CD14-positive monocyte (primary cell): Measurements from ENCODE around the gene DAB2IP. TPM values are rescaled to one million over a fixed set of nuclear protein-coding genes. Genes with fewer than 3 reads are reported as not detected.

ENCODE experiments used
- DNase-seq, 3 donors: peaks; one replicate each; pipeline ENCODE4 v3.0.0-alpha.2; 2011 to 2022
- H2AFZ ChIP-seq: 2 replicates; pipeline ENCODE4 v1.6.0; 2012; ENCODE audit warnings: mild to moderate bottlenecking, low read depth, low read length, inconsistent platforms; ENCODE audit not compliant: insufficient read depth, poor library complexity, severe bottlenecking
- H3K27ac ChIP-seq, 2 donors: 1 replicate in 1 of 2; 2 replicates in 1 of 2; pipeline ENCODE4 v1.5.1; 2012 to 2013; ENCODE audit warnings: low read length in 2 of 2, control low read depth in 1 of 2, inconsistent platforms in 1 of 2, low read depth in 1 of 2, mild to moderate bottlenecking in 1 of 2
- H3K27me3 ChIP-seq, 2 donors: one replicate each; pipeline versions ENCODE4 v1.6.0 to v1.6.1; 2011 to 2013; ENCODE audit warnings: low read length in 2 of 2; ENCODE audit not compliant: control insufficient read depth in 2 of 2, insufficient read depth in 2 of 2
- H3K36me3 ChIP-seq, 2 donors: replicated peaks in 1 of 2; 1 replicate in 1 of 2; 2 replicates in 1 of 2; pipeline versions ENCODE4 v1.5.1 to v1.6.1; 2012 to 2013; ENCODE audit warnings: low read length in 2 of 2, control low read depth in 1 of 2, inconsistent platforms in 1 of 2, mild to moderate bottlenecking in 1 of 2; ENCODE audit not compliant: insufficient read depth in 2 of 2, control insufficient read depth in 1 of 2
- H3K4me1 ChIP-seq, 2 donors: 1 replicate in 1 of 2; 2 replicates in 1 of 2; pipeline versions ENCODE4 v1.5.1 to v1.6.1; 2012 to 2013; ENCODE audit warnings: low read length in 2 of 2, control low read depth in 1 of 2, inconsistent platforms in 1 of 2, mild to moderate bottlenecking in 1 of 2, moderate library complexity in 1 of 2; ENCODE audit not compliant: insufficient read depth in 2 of 2, control insufficient read depth in 1 of 2
- H3K4me2 ChIP-seq: replicated peaks from 2 replicates; pipeline ENCODE3; 2012; ENCODE audit warnings: low read length, moderate library complexity, mild to moderate bottlenecking; ENCODE audit not compliant: poor library complexity, severe bottlenecking; ENCODE audit errors: extremely low read depth
- H3K4me3 ChIP-seq, 3 experiments: fragments of 200-600 bp in 1 of 3; sonication (generic) in 1 of 3; replicated peaks in 1 of 3; 1 replicate in 2 of 3; 2 replicates in 1 of 3; pipeline ENCODE4 v1.5.1; 2011 to 2013; ENCODE audit warnings: low read length in 3 of 3, mild to moderate bottlenecking in 3 of 3, control low read depth in 2 of 3, low read depth in 2 of 3, inconsistent platforms in 1 of 3, moderate library complexity in 1 of 3
- H3K79me2 ChIP-seq: 2 replicates; pipeline ENCODE4 v1.6.0; 2012; ENCODE audit warnings: mild to moderate bottlenecking, control low read depth, inconsistent platforms, low read length, moderate library complexity; ENCODE audit not compliant: insufficient read depth
- H3K9ac ChIP-seq: 2 replicates; pipeline ENCODE4 v1.6.0; 2017; ENCODE audit warnings: low read length, mild to moderate bottlenecking; ENCODE audit not compliant: insufficient read depth, poor library complexity, severe bottlenecking
- H3K9me3 ChIP-seq, 2 donors: replicated peaks in 1 of 2; 1 replicate in 1 of 2; 2 replicates in 1 of 2; pipeline versions ENCODE4 v1.5.1 to v1.6.1; 2012 to 2013; ENCODE audit warnings: low read length in 2 of 2, control low read depth in 1 of 2; ENCODE audit not compliant: control insufficient read depth in 1 of 2, insufficient read depth in 1 of 2
- H4K20me1 ChIP-seq: 2 replicates; pipeline ENCODE4 v1.6.0; 2012; ENCODE audit warnings: mild to moderate bottlenecking, low read length, control low read depth, moderate library complexity; ENCODE audit not compliant: insufficient read depth
- H3K27ac Mint-ChIP-seq, 7 donors: one replicate each; pipeline ENCODE4 v1.8.0; 2020; ENCODE audit warnings: mild to moderate bottlenecking in 7 of 7, mixed read lengths in 7 of 7, moderate library complexity in 6 of 7, inconsistent platforms in 2 of 7
- H3K27me3 Mint-ChIP-seq, 3 donors: one replicate each; pipeline ENCODE4 v1.8.0; 2021 to 2022; ENCODE audit warnings: low read depth in 3 of 3, mild to moderate bottlenecking in 3 of 3, mixed read lengths in 3 of 3, moderate library complexity in 3 of 3, inconsistent platforms in 1 of 3
- H3K36me3 Mint-ChIP-seq, 2 donors: one replicate each; pipeline ENCODE4 v1.8.0; 2020; ENCODE audit warnings: mixed read lengths in 2 of 2, inconsistent platforms in 1 of 2, mild to moderate bottlenecking in 1 of 2
- H3K4me1 Mint-ChIP-seq: one replicate; pipeline ENCODE4 v1.8.0; 2020; ENCODE audit warnings: mild to moderate bottlenecking, mixed read lengths
- H3K4me3 Mint-ChIP-seq, 2 donors: one replicate each; pipeline ENCODE4 v1.8.0; 2020; ENCODE audit warnings: mild to moderate bottlenecking in 2 of 2, mixed read lengths in 2 of 2, moderate library complexity in 1 of 2
- H3K9me3 Mint-ChIP-seq, 7 donors: one replicate each; pipeline ENCODE4 v1.8.0; 2020 to 2022; ENCODE audit warnings: mixed read lengths in 7 of 7, mild to moderate bottlenecking in 6 of 7, moderate library complexity in 6 of 7, inconsistent platforms in 2 of 7
- CTCF ChIP-seq: fragments of 200-600 bp; IDR thresholded peaks from one replicate; pipeline ENCODE4 v1.8.0; 2022; ENCODE audit warnings: antibody characterized with exemption, mild to moderate bottlenecking
- WGBS: methylation state at CpG from one replicate; pipeline ENCODE4 v1.1.5; 2013; ENCODE audit warnings: missing lambda C conversion rate; ENCODE audit not compliant: insufficient coverage; 5-methylcytosine and 5-hydroxymethylcytosine counted together
- intact Hi-C, 2 donors: fragments of 100-400 bp; cut with micrococcal nuclease; formaldehyde crosslinking; loops; one replicate each; pipeline versions ENCODE4 v1.15.0 to v1.15.1; 2023
- polyA plus RNA-seq, 3 donors: library from polyadenylated mRNA; depleted of rRNA in 1 of 3; unstranded in 2 of 3; stranded (reverse) in 1 of 3; fragments of 300-500 nt in 2 of 3; fragments of >200 nt in 1 of 3; fragmentation: Illumina TruSeq in 2 of 3; gene quantifications; 1 replicate in 2 of 3; 2 replicates in 1 of 3; pipeline ENCODE4 v1.2.3, GENCODE V29; 2012 to 2021

The DAB2IP gene
- polyA plus RNA-seq, 3 donors, result 0.13 TPM; not detected in 2

- TF ChIP-seq CTCF, result no peak
- peaks cover 0 to 4% (median 3%) of the 10 kb centered on the region in 3 donors for H3K27me3 Mint-ChIP-seq
- H3K4me1 Mint-ChIP-seq, result no peaks in the 10 kb centered on the region
These were observed 159.7 kb downstream of the DAB2IP start for GRCh38 chr9:121811140-121811539.

GRCh38 chr9:121811751-121812150 is 160.3 kb downstream of the DAB2IP start:
- Mint-ChIP-seq H3K4me3 (no peak overlapping the region), H3K27ac (no peak overlapping the region), H3K9me3 (peaks cover 0 to 2% (median 0%) of the 10 kb centered on the region in 7 donors), H3K4me1 (no peaks in the 10 kb centered on the region), H3K36me3 (no peaks in the 10 kb centered on the region), H3K27me3 (peaks cover 0 to 4% (median 3%) of the 10 kb centered on the region in 3 donors)
- H3K27ac ChIP-seq, result no peak overlapping the region
- no peaks in the 10 kb centered on the region for H3K27me3 ChIP-seq
- no peaks in the 10 kb centered on the region for H3K9me3 ChIP-seq
- no peak for DNase-seq
- H3K4me2 ChIP-seq, result no peak overlapping the region
- H3K9ac ChIP-seq, result no peak overlapping the region
- no peaks in the 10 kb centered on the region for H4K20me1 ChIP-seq
- H3K4me3 ChIP-seq, result no peak overlapping the region
- no peaks in the 10 kb centered on the region for H3K36me3 ChIP-seq
- WGBS, result 91% methylated on average over 6 of the region's 10 CpGs
- no peaks in the 10 kb centered on the region for H3K79me2 ChIP-seq
- intact Hi-C loops, result no loop called here
- H2AFZ ChIP-seq, result no peak overlapping the region
- no peaks in the 10 kb centered on the region for H3K4me1 ChIP-seq
- TF ChIP-seq CTCF, result no peak

More at GRCh38 chr9:121811140-121811539, 159.7 kb downstream of the DAB2IP start:
- intact Hi-C loops, result no loop called here
- Histone ChIP-seq H2AFZ (no peak overlapping the region), H3K36me3 (no peaks in the 10 kb centered on the region), H4K20me1 (no peaks in the 10 kb centered on the region), H3K9me3 (no peaks in the 10 kb centered on the region), H3K27me3 (no peaks in the 10 kb centered on the region), H3K4me2 (no peak overlapping the region), H3K79me2 (no peaks in the 10 kb centered on the region), H3K4me1 (no peaks in the 10 kb centered on the region), H3K9ac (no peak overlapping the region), H3K4me3 (no peak overlapping the region), H3K27ac (no peak overlapping the region)
- 69% methylated on average over 9 of the region's 9 CpGs for WGBS
- peaks cover 0 to 2% (median 0%) of the 10 kb centered on the region in 7 donors for H3K9me3 Mint-ChIP-seq
- no peak overlapping the region for H3K4me3 Mint-ChIP-seq
- no peak overlapping the region for H3K27ac Mint-ChIP-seq
- no peak for DNase-seq
- H3K36me3 Mint-ChIP-seq, result no peaks in the 10 kb centered on the region
